ENCODE data around the gene OR10Z1. TPM values are rescaled to one million over a fixed set of nuclear protein-coding genes. Genes with fewer than 3 reads are reported as not detected.

The OR10Z1 gene
- total and polyA plus RNA-seq, 2 of the 8 experiments (the other 6 are each of a cell fraction or from before 2014, with no cell fraction given), result not detected

- DNase-seq (ENCODE audit: low read depth in 1 of 2, low spot score in 2 of 2) (no peak), FAIRE-seq (no peak)
- Histone ChIP-seq H3K9me3 (ENCODE audit: insufficient read depth in 2 of 2, low read depth in 1 of 2, low read length in 1 of 2) (no peaks in the 10 kb centered on the region), H2BK5ac (ENCODE audit: low read depth, low read length) (no peak overlapping the region), H4K8ac (ENCODE audit: extremely low read depth, insufficient read depth, low read length) (no peak overlapping the region), H4K91ac (replicated peaks; ENCODE audit: insufficient read length, low read length) (no peak overlapping the region), H3K79me1 (ENCODE audit: low read depth, low read length) (no peaks in the 10 kb centered on the region), H2BK120ac (replicated peaks; ENCODE audit: low read depth, low read length) (no peak overlapping the region), H3K18ac (ENCODE audit: extremely low read depth, low read length) (no peak overlapping the region), H3K9ac (replicated peaks in 1 of 4; ENCODE audit: extremely low read depth in 1 of 4, low read depth in 3 of 4, low read length in 3 of 4) (no peak overlapping the region), H3K23me2 (ENCODE audit: low read depth, low read length) (no peaks in the 10 kb centered on the region), H3K4me2 (ENCODE audit: insufficient read depth in 1 of 2, low read depth in 2 of 2, low read length in 2 of 2) (no peak overlapping the region), H3K56ac (replicated peaks; ENCODE audit: insufficient read length, low read depth, low read length) (no peak overlapping the region), H3K79me2 (ENCODE audit: control insufficient read depth in 1 of 2, insufficient read depth in 2 of 2, low read length in 2 of 2) (no peaks in the 10 kb centered on the region; a peak in 1 of 4 replicates), H4K20me1 (replicated peaks in 1 of 2; ENCODE audit: control insufficient read depth in 1 of 2, insufficient read depth in 2 of 2, low read length in 2 of 2) (no peaks in the 10 kb centered on the region), H2BK15ac (ENCODE audit: low read length) (no peak overlapping the region), H3K4ac (replicated peaks; ENCODE audit: insufficient read length, low read depth, low read length) (no peak overlapping the region), H2BK20ac (ENCODE audit: low read length) (no peak overlapping the region), H2AK5ac (ENCODE audit: low read depth, low read length) (no peak overlapping the region), H2BK12ac (ENCODE audit: low read depth, low read length) (no peak overlapping the region), H3K27ac (ENCODE audit: low read depth, low read length) (no peak overlapping the region), H3K14ac (ENCODE audit: insufficient read length) (no peak overlapping the region), H3K23ac (ENCODE audit: insufficient read length) (no peak overlapping the region), H3K4me1 (replicated peaks in 1 of 4; ENCODE audit: control insufficient read depth in 3 of 4, insufficient read depth in 4 of 4, low read length in 3 of 4) (no peaks in the 10 kb centered on the region), H3K36me3 (ENCODE audit: control insufficient read depth in 2 of 4, insufficient read depth in 4 of 4, low read length in 3 of 4) (no peaks in the 10 kb centered on the region), H4K5ac (ENCODE audit: insufficient read length, low read depth, low read length) (no peak overlapping the region), H3K4me3 (ENCODE audit: extremely low read depth in 1 of 4, insufficient read depth in 2 of 4, low read depth in 3 of 4, low read length in 4 of 4) (no peak overlapping the region), H2AFZ (ENCODE audit: low read length) (no peak overlapping the region), H3K27me3 (replicated peaks in 1 of 4; ENCODE audit: control insufficient read depth in 3 of 4, extremely low read depth in 1 of 4, insufficient read depth in 3 of 4, low read length in 3 of 4) (no peaks in the 10 kb centered on the region)
- WGBS, 2 experiments (ENCODE audit: extremely low coverage in 1 of 2, insufficient coverage in 1 of 2, insufficient read length in 1 of 2, insufficient replicate concordance in 2 of 2, low coverage in 1 of 2, low lambda C conversion rate in 2 of 2, missing lambda C conversion rate in 1 of 2), result 92% methylated on average over 3 of the region's 3 CpGs; no CpG with 5 or more reads in 1 of the 2 experiments
- ChIA-PET POLR2A (ENCODE audit: partially characterized antibody) (no interaction called here), CTCF (ENCODE audit: partially characterized antibody) (interaction anchor here (0.7 kb wide), 2 partner anchors 52 to 72 kb away, joined by 3 read pairs; no protein-coding TSS in a partner anchor)
- TF ChIP-seq ATF2 (IDR thresholded peaks at IDR 0.05; ENCODE audit: low read length), result no peak
- no peak for TF ChIP-seq KDM4A (IDR thresholded peaks at IDR 0.05; ENCODE audit: low read depth, low read length, severe bottlenecking)
- no peak for TF ChIP-seq NANOG (IDR thresholded peaks at IDR 0.05; ENCODE audit: insufficient read depth, low read depth, low read length, poor library complexity, severe bottlenecking)
- no peak for TF ChIP-seq SIX5 (IDR thresholded peaks at IDR 0.05; ENCODE audit: low read depth, low read length)
- TF ChIP-seq CBX8 (IDR thresholded peaks at IDR 0.05; ENCODE audit: borderline replicate concordance, low read depth, low read length), result no peak
- no peak for TF ChIP-seq SP1 (IDR thresholded peaks at IDR 0.05; ENCODE audit: low read depth, low read length)
- no peak for TF ChIP-seq CTCF (IDR thresholded peaks at IDR 0.05; ENCODE audit: control extremely low read depth in 1 of 3, insufficient read depth in 1 of 3, low read depth in 1 of 3, low read length in 3 of 3)
These were observed 27.5 kb upstream of the OR10Z1 start for GRCh38 chr1:158577561-158577960.
